ENCODE results near the gene GSN.

DNA sequence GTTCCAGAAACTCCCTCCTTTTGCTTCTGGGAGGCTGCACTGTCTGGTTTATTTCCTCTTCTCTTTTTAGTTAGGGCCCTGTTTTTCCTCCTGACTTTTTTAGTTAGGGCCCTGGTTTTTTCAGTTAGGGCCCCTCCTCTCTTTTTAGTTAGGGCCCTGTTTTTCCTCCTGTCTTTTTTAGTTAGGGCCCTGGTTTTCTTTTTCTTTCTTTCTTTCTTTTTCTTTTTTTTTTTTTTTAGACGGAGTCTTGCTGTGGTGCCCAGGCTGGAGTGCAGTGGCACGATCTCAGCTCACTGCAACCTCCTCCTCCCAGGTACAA, 15.1 kb downstream of the GSN start:
- TF ChIP-seq CTCF (conservative IDR thresholded peaks at IDR 0.05) (no peak), ZFX (IDR thresholded peaks at IDR 0.05) (no peak)

Data from C4-2B (cell line).